Upper lobe of left lung (tissue), 6 donors: ENCODE data around the gene GLS. TPM values are rescaled to one million over a fixed set of nuclear protein-coding genes. Genes with fewer than 3 reads are reported as not detected.

Experiments
- ATAC-seq, 2 donors: fragments of 200-7000 bp; cut with Tn5 transposase; one replicate each; pipeline ENCODE4 v1.9.1; 2022; ENCODE audit warnings: mild to moderate bottlenecking in 2 of 2, moderate library complexity in 2 of 2; ENCODE audit not compliant: low FRiP score in 2 of 2
- DNase-seq, 2 donors: peaks; one replicate each; pipeline ENCODE4 v3.0.0-alpha.2; 2019 to 2020
- H3K27ac ChIP-seq, 4 donors: fragments of 200-600 bp; sonication (generic); one replicate each; pipeline ENCODE4 v1.5.1; 2016 to 2019
- H3K27me3 ChIP-seq, 4 donors: fragments of 200-600 bp; sonication (generic); one replicate each; pipeline ENCODE4 v1.5.1; 2017 to 2019
- H3K36me3 ChIP-seq, 4 donors: fragments of 200-600 bp; sonication (generic); one replicate each; pipeline ENCODE4 v1.5.1; 2016 to 2019
- H3K4me1 ChIP-seq, 4 donors: fragments of 200-600 bp; sonication (generic); one replicate each; pipeline ENCODE4 v1.5.1; 2018 to 2019
- H3K4me3 ChIP-seq, 4 donors: fragments of 200-600 bp; sonication (generic); one replicate each; pipeline ENCODE4 v1.5.1; 2017 to 2019; ENCODE audit warnings: mild to moderate bottlenecking in 2 of 4, moderate library complexity in 1 of 4
- H3K9me3 ChIP-seq, 4 donors: fragments of 200-600 bp; sonication (generic); one replicate each; pipeline ENCODE4 v1.5.1; 2018 to 2019
- CTCF ChIP-seq, 6 experiments: fragments of 450-650 bp in 4 of 6; fragments of 200-600 bp in 2 of 6; sonication (generic) in 2 of 6; IDR thresholded peaks; one replicate each; pipeline ENCODE4 v1.5.1; 2016 to 2019; ENCODE audit warnings: antibody characterized with exemption in 6 of 6
- EP300 ChIP-seq, 4 donors: sonication (generic); formaldehyde crosslinking; IDR thresholded peaks; one replicate each; pipeline ENCODE4 v1.5.1; 2017; ENCODE audit warnings: antibody characterized with exemption in 4 of 4, control low read depth in 2 of 4
- POLR2A ChIP-seq, 4 donors: fragments of 450-650 bp; IDR thresholded peaks; one replicate each; pipeline ENCODE4 v1.5.1; 2016 to 2017; ENCODE audit warnings: antibody characterized with exemption in 4 of 4, mild to moderate bottlenecking in 2 of 4
- POLR2AphosphoS5 ChIP-seq, 2 donors: sonication (generic); formaldehyde crosslinking; IDR thresholded peaks; one replicate each; pipeline ENCODE4 v1.5.1; 2017; ENCODE audit warnings: antibody characterized with exemption in 2 of 2
- WGBS, 2 donors: methylation state at CpG; one replicate each; pipeline ENCODE4 v1.1.5; 2017 to 2018; 5-methylcytosine and 5-hydroxymethylcytosine counted together
- total RNA-seq, 6 donors: library from RNA; depleted of rRNA in 4 of 6; stranded (reverse); fragments of >200 nt in 4 of 6; gene quantifications; one replicate each; pipeline versions ENCODE4 v1.1.0 to v1.2.1, GENCODE V29; 2016 to 2021
- donor health status: DM: no; HTN: no; CAD: no; lungs with moderate emphysema.
- donor health status: DM: no; HTN: yes; CAD: no; lungs with severe emphysema.

GLS gene
- total RNA-seq: 100 to 1,000 TPM; 126 to 401 (median 189) TPM

- Histone ChIP-seq H3K27ac (peak within 1 kb of the TSS; percentile 93 to 98 (median 96)), H3K4me3 (peak within 1 kb of the TSS; percentile 52 to 97 (median 92)), H3K27me3 (no peaks in the 10 kb centered on the region), H3K9me3 (no peaks in the 10 kb centered on the region), H3K36me3 (no peaks in the 10 kb centered on the region), H3K4me1 (peaks cover 22 to 41% (median 35%) of the 10 kb centered on the region in 4 donors)
- ATAC-seq (peak; percentile 95 to 99), DNase-seq (peak; percentile 95 to 98)
- peak; percentile 88 to 99 (median 96) for TF ChIP-seq POLR2A (IDR thresholded peaks at IDR 0.05)
- no peak for TF ChIP-seq EP300 (IDR thresholded peaks at IDR 0.05)
- peak; percentile 99 for TF ChIP-seq POLR2AphosphoS5 (IDR thresholded peaks at IDR 0.05)
- WGBS, 2 donors: 0% methylated on average over 51 of the region's 56 CpGs; no CpG with 5 or more reads in 1 of the 2 donors
These were observed at the start of gene GLS for GRCh38 chr2:190880378-190881083. GLS (plus strand) TSS chr2:190880821; CDS start chr2:190881085, 264 bp downstream.

- Histone ChIP-seq H3K27ac (no peak overlapping the region), H3K9me3 (no peaks in the 10 kb centered on the region), H3K36me3 (no peaks in the 10 kb centered on the region), H3K4me3 (no peak overlapping the region), H3K27me3 (no peaks in the 10 kb centered on the region), H3K4me1 (peaks cover 0 to 4% (median 0%) of the 10 kb centered on the region in 4 donors)
- 80 to 88% methylated on average over 3 of the region's 3 CpGs for WGBS, 2 donors
- ATAC-seq (no peak), DNase-seq (no peak)
- TF ChIP-seq POLR2A (IDR thresholded peaks at IDR 0.05): no peak
- no peak for TF ChIP-seq POLR2AphosphoS5 (IDR thresholded peaks at IDR 0.05)
- TF ChIP-seq EP300 (IDR thresholded peaks at IDR 0.05): no peak
- TF ChIP-seq CTCF (IDR thresholded peaks at IDR 0.05): no peak
These were observed 48.7 kb upstream of the GLS start for GRCh38 chr2:190831941-190832340.

GRCh38 chr2:190834890-190835208 is 45.8 kb upstream of the GLS start:
- no peak for ATAC-seq
- no peak overlapping the region for H3K27ac ChIP-seq
- 47 to 53% methylated on average over 1 of the region's 1 CpG for WGBS, 2 donors

GRCh38 chr2:190835303-190835930 is 45.2 kb upstream of the GLS start:
- DNase-seq (peak in 1 of 2 donors; percentile 36), ATAC-seq (peak in 1 of 2 donors; percentile 95)
- TF ChIP-seq POLR2AphosphoS5 (IDR thresholded peaks at IDR 0.05): no peak
- no peak for TF ChIP-seq CTCF (IDR thresholded peaks at IDR 0.05)
- TF ChIP-seq EP300 (IDR thresholded peaks at IDR 0.05): no peak
- TF ChIP-seq POLR2A (IDR thresholded peaks at IDR 0.05): no peak
- H3K27me3 ChIP-seq: no peaks in the 10 kb centered on the region
- H3K4me1 ChIP-seq: peaks cover 0 to 5% (median 0%) of the 10 kb centered on the region in 4 donors
- no peak overlapping the region for H3K27ac ChIP-seq
- 83% methylated on average over 3 of the region's 3 CpGs for WGBS, 2 donors
- no peaks in the 10 kb centered on the region for H3K9me3 ChIP-seq
- H3K4me3 ChIP-seq: no peak overlapping the region
- H3K36me3 ChIP-seq: no peaks in the 10 kb centered on the region

More at GRCh38 chr2:190834890-190835208, 45.8 kb upstream of the GLS start:
- Histone ChIP-seq H3K27me3 (no peaks in the 10 kb centered on the region), H3K36me3 (no peaks in the 10 kb centered on the region), H3K4me3 (no peak overlapping the region), H3K9me3 (no peaks in the 10 kb centered on the region), H3K4me1 (peaks cover 0 to 5% (median 0%) of the 10 kb centered on the region in 4 donors)
- no peak for DNase-seq
- TF ChIP-seq CTCF (IDR thresholded peaks at IDR 0.05) (no peak), POLR2AphosphoS5 (IDR thresholded peaks at IDR 0.05) (no peak)

DNA sequence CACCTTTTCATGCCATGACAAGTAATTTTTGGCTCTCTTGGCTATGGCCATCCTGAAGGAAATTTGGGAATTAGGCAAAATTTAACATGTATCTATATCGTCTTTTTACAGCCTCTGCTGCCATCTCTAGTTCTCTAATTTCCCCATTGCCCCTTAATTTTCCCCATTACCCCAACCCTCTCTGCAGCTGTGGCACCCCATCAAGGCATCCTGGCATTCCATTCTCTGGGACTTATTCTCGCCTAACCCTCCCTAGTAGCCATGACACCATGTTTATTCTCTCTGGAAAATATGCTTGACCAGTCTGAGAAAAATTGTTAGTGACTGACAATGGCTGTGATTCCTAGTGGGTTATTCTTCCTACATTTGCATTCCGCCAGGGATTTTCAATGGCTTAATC is 43.9 kb upstream of the GLS start:
- H3K4me1 ChIP-seq: peaks cover 0 to 5% (median 0%) of the 10 kb centered on the region in 4 donors
- no peak for TF ChIP-seq POLR2AphosphoS5 (IDR thresholded peaks at IDR 0.05)
- no peak for TF ChIP-seq CTCF (IDR thresholded peaks at IDR 0.05)
- 64 to 98% methylated on average over 3 of the region's 3 CpGs for WGBS, 2 donors
- H3K27ac ChIP-seq: no peak overlapping the region
- H3K36me3 ChIP-seq: no peaks in the 10 kb centered on the region
- no peak overlapping the region for H3K4me3 ChIP-seq
- H3K27me3 ChIP-seq: no peaks in the 10 kb centered on the region
- H3K9me3 ChIP-seq: no peaks in the 10 kb centered on the region
- DNase-seq: no peak
- no peak for ATAC-seq
